NCI-H2081 (cell line): ENCODE results near the gene PDIA6.

Experiments
- DNase-seq, 2 experiments: peaks; one replicate each; lab custom pipeline; 2025; lab: John Stamatoyannopoulos, UW

PDIA6 gene

DNA sequence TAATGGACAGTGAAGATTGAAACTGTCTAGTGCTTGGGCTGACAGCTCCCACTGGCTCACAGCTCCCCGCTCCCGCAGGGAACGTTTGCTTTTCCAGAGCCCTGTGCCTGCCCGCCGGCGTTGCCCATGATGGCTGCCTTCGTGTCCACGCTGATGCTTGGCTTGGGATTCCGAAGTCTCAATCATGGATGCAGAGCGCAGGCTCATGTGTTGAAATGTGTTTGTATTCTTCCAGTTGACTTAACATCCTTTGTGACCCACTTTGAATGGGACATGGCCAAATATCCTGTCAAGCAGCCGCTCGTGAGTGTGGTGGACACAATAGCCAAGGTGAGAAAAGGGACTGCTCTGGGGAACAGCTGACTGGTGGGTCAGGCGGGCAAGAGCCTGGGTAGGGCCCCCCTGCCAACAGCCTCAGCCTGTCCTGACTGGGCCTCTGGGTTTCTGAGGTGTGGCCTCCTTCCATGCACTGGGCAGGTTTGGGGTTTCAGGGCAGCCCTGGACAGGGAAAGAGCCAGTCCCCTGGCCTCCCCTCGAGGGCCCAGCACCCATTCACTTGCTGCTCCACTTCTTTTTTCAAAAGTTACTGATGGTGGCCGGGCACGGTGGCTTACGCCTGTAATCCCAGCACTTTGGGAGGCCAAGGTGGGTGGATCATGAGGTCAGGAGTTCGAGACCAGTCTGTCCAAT lies 48.3 kb downstream of the PDIA6 start:
- DNase-seq = no peak

DNA sequence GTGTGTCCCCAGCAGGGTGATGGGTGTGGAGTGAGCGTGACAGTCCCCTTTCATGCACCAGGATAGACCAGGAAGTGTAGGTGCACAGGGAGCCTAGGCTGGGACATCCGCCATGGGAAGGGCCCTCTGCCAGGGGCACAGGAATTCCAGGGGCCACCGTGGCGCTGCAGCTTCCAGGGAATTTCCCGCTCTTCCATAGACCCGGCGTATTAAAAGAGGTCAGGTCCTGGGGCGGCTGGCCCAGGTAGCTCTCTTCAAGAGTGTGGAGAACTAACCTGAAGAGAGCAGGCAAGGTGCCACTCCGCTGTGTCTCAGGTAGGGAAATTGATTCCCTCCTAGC lies 49.2 kb downstream of the PDIA6 start:
- DNase-seq = no peak

DNA sequence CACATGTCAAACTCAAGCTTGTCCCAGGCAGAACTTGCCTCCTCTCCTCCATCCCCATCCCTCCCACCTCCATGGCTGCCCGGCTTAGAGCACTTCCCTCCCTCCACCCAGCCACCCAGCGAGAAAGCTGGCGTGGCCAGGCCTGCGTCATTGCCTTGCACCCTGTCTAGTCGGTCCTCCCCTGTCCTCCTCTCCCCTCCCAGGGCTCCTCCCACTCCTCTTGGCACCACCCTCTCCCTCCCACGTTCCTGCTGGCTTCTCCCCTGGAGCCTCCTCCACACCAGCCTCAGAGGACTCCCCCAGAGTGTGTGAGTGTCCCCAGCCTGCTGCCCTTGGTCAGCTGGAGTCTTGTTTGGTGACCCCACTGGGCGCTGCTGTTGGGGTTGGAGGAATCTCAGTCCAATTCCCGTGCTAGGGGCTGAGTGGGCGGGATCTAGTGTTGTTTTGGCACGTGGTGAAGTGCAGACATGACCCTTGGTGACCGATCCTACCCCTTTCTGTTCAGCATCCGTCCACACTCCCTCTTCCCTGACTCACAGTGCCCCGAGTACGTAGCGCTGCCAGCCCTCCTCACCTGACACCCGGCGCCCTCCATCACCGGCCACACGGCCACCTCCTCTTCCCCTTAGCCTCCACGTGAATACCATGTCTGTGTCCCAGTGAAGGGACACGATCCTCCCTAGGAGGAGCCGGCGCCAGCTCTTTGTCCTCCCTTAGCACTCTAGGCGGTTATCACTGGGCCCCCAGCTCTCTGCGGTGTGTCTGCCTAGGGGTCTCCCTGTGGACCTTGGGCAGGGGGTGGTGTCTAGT lies 49.7 kb downstream of the PDIA6 start:
- DNase-seq = no peak

DNA sequence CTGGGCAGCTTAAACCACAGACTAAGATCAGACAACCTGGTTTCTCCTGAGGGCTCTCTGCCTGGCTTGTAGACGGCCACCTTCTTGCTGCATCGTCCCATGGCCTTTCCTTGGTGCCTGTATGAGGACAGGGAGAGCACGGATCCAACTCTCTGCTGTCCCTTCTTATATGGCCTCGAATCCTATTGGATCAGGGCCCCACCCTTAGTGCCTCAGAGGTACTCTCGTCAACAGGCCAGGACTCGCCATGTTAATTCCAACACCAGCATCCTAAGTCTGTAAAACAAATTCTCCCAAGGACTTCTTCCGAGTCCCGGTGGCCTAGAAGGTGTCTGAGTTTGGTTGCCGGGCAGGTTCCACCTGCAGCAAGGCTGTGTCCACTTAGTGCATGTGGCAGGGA lies 51.0 kb downstream of the PDIA6 start:
- DNase-seq = no peak

DNA sequence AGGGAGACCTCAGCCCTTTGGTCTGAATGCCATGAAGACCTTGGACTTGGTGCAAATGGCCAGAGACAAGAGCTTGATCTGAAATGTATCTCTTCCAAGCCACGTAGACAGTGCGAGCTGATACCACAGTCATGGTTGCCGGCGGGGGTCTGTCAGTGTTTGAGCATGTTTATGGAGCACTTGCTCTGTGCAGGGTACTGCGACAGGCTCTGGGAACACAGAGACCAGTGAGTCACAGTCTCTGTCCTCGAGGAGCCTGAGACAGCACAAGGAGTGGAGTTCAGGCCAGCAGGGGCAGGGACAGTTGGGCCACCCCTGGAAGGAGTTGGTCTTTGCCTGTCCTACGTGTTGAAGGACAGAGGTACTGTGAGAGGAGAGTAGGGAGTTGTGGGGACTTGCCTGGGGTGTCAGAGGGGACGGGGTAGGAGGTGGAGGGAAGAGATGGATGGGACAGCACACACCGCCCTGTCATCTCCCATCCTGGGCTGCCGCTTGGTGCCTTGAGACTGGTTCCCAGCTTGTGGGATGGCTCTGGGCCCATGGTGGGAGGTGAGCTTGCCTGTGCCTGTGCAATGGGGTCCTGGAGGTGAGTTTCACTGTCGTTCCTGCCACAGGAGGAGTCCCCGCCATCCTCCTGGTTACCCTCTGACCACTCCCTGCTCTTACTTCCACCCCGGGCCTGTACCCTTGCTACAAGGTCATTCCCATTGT lies 51.6 kb downstream of the PDIA6 start:
- DNase-seq = no peak

DNA sequence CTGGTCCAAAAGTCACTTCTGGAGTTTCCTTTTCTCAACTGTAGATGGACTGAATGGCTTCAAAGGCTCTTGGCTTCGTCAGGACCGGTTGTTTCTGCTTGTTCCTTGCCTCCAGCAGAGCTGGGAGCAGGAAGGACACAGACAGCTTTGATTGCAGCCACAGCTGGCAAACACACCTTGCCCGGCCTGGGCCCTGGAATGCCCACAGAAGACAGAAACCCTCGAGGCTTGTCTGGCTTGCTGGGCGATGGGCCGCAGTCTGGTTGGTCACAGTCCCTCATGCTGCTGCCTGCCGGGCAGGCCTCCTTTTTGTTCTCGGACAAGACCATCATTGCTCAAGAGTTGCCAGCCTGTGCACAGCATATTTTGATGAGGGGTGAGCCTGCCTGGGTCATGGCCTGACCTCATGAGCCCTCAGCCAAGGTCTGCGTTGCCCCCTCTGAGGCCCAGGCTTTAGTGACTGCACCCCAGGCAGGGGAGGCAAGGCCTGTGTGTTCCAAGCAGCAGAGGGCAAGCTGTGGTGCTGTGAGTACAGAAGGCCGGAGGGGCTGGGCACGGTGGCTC lies 53.4 kb downstream of the PDIA6 start:
- DNase-seq = no peak

DNA sequence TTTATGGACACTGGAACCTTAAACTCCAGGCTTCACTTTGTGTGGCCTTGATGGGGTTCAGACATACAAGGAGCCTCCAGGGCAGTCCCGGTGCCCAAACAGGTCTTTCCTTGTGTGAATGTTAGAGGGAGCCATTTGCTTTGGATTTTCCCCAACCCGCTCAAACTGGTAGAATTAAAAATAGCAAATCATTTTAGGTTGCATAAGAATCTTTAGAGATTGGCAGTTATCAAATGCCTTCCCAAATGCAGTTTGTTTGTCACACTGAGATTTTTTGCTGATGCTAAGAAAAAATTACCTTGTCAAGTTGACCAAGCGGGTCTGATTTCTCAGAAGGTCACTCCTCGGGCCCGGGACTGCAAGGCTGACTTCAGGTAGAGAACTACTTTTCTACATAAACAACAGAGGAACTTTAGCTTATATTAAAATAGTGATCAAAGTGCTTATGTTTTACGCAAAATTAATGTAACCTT lies 54.7 kb downstream of the PDIA6 start:
- DNase-seq = no peak

DNA sequence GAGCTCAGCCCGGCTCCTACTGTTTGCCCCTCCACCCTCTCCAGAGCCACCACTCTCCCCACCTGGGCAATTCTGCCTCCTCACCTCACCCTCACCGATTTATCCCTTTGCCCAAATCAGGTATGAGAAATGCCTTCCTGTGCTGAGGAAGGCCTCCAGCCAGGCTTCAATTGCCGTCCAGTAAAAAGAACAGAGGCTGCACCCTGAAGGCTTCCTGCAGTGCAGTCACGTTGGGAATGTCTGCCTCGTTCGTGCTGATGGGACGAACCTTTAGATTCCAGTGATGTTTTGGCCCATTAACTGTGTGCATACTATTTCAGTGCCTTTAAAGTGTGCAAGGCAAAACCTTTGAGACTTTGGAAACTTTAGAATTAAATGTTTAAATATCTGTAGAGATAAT lies 57.0 kb downstream of the PDIA6 start:
- no peak for DNase-seq

DNA sequence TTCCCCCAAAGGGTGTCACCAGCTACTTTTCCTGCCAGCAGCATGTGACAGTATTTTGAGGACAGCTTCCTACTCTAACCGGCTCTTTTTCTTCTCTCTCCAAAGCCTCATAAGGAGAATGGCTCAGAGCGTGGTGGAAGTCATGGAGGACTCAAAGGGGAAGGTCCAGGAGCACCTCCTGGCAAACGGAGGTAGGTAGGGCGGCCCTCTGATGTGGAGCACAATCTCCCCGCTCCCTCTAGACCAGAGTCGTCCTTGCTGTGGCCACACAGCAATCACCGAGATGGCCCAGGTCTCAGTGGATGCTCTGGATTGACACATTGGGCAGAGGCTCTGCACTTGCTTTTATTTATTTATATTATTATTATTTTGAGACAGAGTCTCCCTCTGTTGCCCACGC lies 58.7 kb downstream of the PDIA6 start:
- DNase-seq = no peak

DNA sequence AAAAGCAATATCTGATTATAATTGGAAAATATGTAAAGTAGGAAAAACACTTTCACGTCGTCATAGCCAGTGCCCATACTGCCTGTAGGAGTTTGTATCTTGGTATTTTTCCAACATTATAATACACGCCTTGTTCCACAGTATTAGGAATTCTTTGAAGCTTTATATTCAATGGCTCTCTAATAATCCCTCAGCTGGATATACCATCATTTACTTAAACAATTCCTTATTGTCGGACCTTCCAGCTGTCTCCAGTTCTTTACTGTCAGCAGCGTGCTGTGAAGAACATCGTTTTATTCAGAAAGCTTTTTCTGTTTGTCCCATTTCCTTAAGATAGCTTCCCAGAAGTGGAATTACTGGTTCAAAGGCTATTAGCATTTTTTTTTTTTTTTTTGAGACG lies 59.4 kb downstream of the PDIA6 start:
- DNase-seq = no peak

DNA sequence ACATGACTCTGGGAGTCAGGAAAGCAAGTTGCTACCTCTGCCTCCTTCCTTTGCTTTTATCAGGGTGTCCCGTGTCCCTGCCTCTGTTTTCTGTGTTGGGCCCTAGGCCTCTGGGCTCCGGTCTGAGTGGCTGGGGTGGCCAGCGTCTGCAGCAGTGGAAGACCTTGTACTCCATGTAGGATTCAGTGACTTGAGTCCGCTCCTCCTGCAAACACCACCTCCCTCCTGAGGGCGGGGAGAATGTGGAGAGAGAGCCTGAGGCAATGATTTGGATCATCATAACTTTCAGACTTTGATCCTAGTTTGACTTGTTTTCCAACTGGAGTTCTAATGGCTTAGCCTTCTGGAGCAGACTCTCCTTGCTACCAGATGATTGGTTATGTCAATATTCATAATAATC lies 60.3 kb downstream of the PDIA6 start:
- no peak for DNase-seq

DNA sequence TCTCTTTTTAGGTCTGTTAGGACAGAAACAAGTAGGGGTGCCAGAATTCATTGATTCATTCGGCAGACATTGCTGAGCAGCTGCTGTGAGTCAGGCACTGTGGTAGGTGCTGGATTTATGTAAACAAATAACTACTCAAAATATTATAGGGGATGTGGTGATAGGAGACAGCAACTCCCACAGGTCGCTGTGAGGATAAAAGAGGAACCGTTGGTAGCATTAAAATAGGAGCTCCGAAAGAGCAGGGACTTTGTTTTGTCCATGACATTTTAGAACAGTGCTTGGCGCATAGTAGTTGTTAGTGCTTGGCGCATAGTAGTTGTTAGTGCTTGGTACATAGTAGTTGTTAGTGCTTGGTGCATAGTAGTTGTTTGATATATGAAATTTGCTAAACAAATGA lies 62.0 kb downstream of the PDIA6 start:
- DNase-seq = no peak

DNA sequence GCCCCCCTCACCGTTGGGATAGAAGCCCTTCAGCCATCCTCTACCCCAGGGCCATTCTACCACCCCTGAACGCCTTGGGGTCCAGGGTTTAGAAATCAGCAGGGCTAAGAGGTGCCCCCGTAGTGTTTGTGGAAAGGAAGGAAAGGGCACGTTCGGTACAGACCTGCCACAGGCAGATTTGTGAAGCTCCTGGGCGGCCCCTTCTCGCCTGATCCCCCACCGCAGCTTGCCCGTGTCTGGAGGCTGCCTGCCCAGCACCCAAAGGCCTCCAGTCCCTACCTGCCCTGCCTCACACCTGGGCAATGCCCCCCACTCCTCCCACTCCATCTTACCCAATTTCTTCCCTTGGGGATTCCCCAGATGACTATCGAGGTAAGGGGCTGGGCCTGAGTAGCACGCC lies 69.9 kb downstream of the PDIA6 start:
- DNase-seq = no peak

DNA sequence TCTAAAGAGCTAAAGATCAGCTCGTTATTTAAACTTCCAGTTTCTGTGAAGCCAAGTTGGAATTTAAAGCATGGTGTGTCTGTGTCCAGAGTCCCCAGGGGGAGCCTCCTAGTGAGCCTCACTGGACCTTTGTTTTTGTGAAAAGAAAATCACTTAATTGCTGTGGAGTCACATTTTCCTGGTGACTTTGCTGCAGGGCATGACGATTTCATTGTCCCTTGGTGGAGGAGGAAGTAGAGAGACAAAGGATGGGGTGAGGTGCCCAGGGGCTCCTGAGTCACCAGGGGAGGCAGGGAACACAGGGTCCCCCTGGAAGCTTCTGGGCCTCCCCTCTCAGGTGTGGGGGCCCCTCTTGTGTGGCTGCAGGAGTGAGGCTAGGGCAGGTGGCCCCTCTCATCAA lies 71.4 kb downstream of the PDIA6 start:
- DNase-seq = peak; percentile 27 to 66

DNA sequence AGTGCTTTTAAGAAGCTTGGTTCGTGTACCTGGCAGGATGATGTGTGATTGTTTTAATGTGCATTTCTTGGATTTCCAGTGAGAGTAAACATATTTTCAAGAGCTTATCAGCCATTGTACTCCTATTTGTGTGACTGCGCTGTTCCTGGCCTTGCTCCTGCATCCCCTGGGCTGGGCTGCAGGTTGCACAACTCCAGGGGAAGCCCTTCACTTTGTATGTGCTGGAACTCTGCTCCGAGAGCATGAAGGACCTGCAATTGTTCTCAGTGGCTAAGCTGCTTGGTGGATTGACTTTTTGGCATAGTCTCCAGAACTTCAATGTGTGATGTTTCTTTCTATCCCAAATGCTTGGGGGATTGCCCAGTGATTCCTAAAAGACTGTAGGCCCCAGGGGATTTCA lies 72.4 kb downstream of the PDIA6 start:
- DNase-seq = no peak

DNA sequence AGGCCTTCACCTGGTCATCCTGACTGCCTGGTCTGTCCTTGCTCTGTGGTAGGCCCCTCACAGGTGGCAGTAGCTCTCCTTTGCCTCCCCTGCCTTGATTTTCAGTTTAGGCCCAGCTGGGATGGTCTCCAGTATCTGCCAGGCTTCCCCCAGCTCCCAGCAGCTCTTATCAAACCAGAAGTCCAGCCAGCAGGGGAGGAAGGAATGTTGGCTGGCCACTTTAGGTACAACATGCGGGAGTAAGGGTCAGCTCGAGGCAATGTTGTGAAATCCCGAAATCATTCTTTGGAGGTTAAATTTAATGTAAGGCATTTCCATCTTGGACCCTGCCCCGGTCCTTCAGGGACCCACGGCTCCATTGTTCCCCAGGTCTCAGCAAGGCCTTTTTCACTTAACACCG lies 74.4 kb downstream of the PDIA6 start:
- DNase-seq = no peak

DNA sequence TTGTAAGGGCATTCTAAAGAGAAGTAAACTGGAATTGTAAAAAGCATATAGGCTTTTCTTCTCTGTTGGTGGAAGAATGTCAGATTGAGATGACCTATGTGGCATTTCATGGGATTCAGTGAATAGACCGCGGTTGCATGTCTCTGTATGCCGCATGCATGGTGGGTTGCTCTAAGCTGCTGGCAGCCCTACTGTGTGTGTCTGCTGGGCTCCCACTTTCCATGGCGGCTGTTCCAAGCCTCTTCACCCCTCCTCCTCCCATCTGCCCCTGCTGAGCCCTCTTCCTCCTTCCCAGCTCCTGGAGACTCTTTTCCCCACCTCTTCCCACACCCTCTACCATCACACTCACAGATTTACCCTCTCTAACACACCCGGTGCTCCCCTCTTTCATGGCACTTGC lies 78.6 kb downstream of the PDIA6 start:
- no peak for DNase-seq

DNA sequence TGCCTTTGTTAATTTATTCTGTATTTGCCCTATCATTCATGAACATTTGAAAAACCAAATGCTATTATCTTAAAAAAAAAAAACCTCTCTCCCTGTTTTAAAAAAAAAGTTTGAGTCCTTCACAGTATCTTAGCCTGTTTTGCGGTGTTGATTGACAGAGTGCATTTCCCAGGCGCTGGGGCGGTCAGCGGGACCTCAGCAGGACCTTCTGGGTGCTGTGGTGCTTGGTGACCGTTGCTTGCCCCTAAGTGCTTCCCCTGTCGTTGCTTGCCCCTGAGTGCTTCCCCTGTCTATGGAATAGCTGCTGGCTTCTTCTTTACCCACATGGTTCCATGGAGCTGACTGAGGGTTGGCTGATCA lies 79.0 kb downstream of the PDIA6 start:
- no peak for DNase-seq
